Glutamatergic neuron (in vitro differentiated cells): ENCODE data around the gene ZDHHC4. TPM values are rescaled to one million over a fixed set of nuclear protein-coding genes. Genes with fewer than 3 reads are reported as not detected.

Source experiments
- DNase-seq: peaks from one replicate; pipeline ENCODE4 v3.0.0; 2022
- H3K27ac Mint-ChIP-seq: one replicate; pipeline ENCODE4 v1.8.0; 2020; ENCODE audit warnings: mild to moderate bottlenecking, mixed read lengths, inconsistent platforms; ENCODE audit not compliant: unreplicated experiment
- H3K27me3 Mint-ChIP-seq: one replicate; pipeline ENCODE4 v1.8.0; 2020; ENCODE audit warnings: mild to moderate bottlenecking, moderate library complexity, mixed read lengths, inconsistent platforms; ENCODE audit not compliant: unreplicated experiment
- H3K36me3 Mint-ChIP-seq: one replicate; pipeline ENCODE4 v1.8.0; 2020; ENCODE audit warnings: mild to moderate bottlenecking, mixed read lengths, inconsistent platforms; ENCODE audit not compliant: unreplicated experiment
- H3K4me1 Mint-ChIP-seq: one replicate; pipeline ENCODE4 v1.8.0; 2020; ENCODE audit warnings: mild to moderate bottlenecking, low read depth, mixed read lengths, inconsistent platforms; ENCODE audit not compliant: unreplicated experiment
- H3K4me3 Mint-ChIP-seq: one replicate; pipeline ENCODE4 v1.8.0; 2020; ENCODE audit warnings: mild to moderate bottlenecking, mixed read lengths, inconsistent platforms; ENCODE audit not compliant: unreplicated experiment
- H3K9me3 Mint-ChIP-seq: one replicate; pipeline ENCODE4 v1.8.0; 2020; ENCODE audit warnings: mild to moderate bottlenecking, moderate library complexity, mixed read lengths, inconsistent platforms; ENCODE audit not compliant: unreplicated experiment
- CTCF ChIP-seq: fragments of 200-600 bp; sonication (generic); IDR thresholded peaks from one replicate; pipeline ENCODE4 v1.5.0; 2021; ENCODE audit not compliant: partially characterized antibody, unreplicated experiment
- long read RNA-seq: library from polyadenylated mRNA; unstranded; transcript quantifications from one replicate; pipeline ENCODE4 v2.0.0, GENCODE V29; 2020; ENCODE audit not compliant: unreplicated experiment
- total RNA-seq: library from RNA; stranded (reverse); fragmentation: NEBNext Ultra II Directional; extraction: Animal tissue kit (Norgen Biotek cat#: 25700); gene quantifications from one replicate; pipeline ENCODE4 v1.2.1, GENCODE V29; 2021; ENCODE audit not compliant: unreplicated experiment

ZDHHC4 gene
- total RNA-seq, result 60.5 TPM
- long read RNA-seq, transcript ZDHHC4-203 (9 exons, 1,461 nt), result minor isoform, 5 of 68 reads
- long read RNA-seq, transcript ZDHHC4-201 (8 exons, 1,259 nt), result major isoform, 26 of 68 reads
- long read RNA-seq, transcript ZDHHC4-206 (8 exons, 1,348 nt), result minor isoform, 5 of 68 reads
- long read RNA-seq, transcript ZDHHC4-205 (8 exons, 1,552 nt), result minor isoform, 14 of 68 reads
- long read RNA-seq, partial matches to known transcripts, result 3 of 68 reads
- long read RNA-seq, other reads (novel, unspliced or antisense), result 12 of 68 reads

GRCh38 chr7:6577369-6578113 is at the start of gene ZDHHC4:
TSS of gene ZDHHC4 (plus strand) at chr7:6577454. CDS start at chr7:6580562, 3,108 bp downstream.
- Mint-ChIP-seq H3K36me3 (peaks cover 4% of the 10 kb centered on the region), H3K4me3 (peak within 1 kb of the TSS; percentile 91), H3K9me3 (peaks cover 4% of the 10 kb centered on the region), H3K27ac (peak within 1 kb of the TSS; percentile 86), H3K27me3 (no peaks in the 10 kb centered on the region), H3K4me1 (no peaks in the 10 kb centered on the region)
- no peak for TF ChIP-seq CTCF
- peak; percentile 92 for DNase-seq

DNA sequence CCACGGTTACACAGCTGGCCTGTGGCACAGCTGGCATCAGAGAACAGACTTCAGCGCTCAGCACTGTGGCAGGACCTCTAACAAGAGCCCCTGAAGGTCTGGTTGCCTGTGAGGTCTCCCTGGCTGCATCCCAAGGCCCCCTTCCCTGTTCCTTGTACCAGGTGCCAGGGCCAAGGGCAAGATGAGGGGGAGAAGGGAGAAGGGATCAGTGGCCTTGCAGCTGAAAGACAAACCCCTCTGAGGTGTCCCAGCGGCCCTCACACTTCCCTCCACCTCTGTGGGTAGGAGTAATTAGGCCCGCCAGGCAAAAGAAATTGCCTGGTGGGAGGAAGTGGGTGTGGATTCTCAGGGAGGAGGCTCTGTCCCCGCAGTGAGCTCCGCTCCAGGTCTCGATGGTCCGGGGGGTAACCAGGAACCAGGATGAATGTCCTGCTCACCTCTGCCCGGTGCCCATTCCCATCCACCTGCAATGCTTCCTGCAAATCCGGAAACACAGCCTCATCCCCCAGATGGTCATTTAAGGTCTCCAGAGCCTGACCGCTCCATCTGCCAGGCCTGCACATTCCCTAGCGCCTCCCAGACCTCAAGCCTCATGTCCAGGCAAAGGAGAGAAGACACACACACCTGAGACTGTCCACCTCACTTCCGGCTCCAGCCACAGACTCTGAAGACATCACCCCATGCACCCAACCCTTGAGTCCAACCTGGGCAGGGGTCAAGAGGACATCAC is 48.7 kb upstream of the ZDHHC4 start:
- TF ChIP-seq CTCF, result no peak
- Mint-ChIP-seq H3K9me3 (peaks cover 1% of the 10 kb centered on the region), H3K4me1 (peaks cover 2% of the 10 kb centered on the region), H3K27ac (peak overlapping the region; percentile 48), H3K27me3 (peaks cover 27% of the 10 kb centered on the region), H3K36me3 (no peaks in the 10 kb centered on the region), H3K4me3 (no peak overlapping the region)
- DNase-seq, result no peak

GRCh38 chr7:6529643-6530042 is 47.6 kb upstream of the ZDHHC4 start:
- TF ChIP-seq CTCF, result no peak
- peaks cover 2% of the 10 kb centered on the region for H3K4me1 Mint-ChIP-seq
- H3K9me3 Mint-ChIP-seq, result peaks cover 1% of the 10 kb centered on the region
- DNase-seq, result no peak
- peaks cover 27% of the 10 kb centered on the region for H3K27me3 Mint-ChIP-seq
- H3K36me3 Mint-ChIP-seq, result no peaks in the 10 kb centered on the region
- H3K27ac Mint-ChIP-seq, result no peak overlapping the region
- H3K4me3 Mint-ChIP-seq, result peak overlapping the region; percentile 30

GRCh38 chr7:6530626-6531491 is 46.4 kb upstream of the ZDHHC4 start:
- H3K4me1 Mint-ChIP-seq, result peaks cover 2% of the 10 kb centered on the region
- H3K27me3 Mint-ChIP-seq, result peaks cover 30% of the 10 kb centered on the region
- no peak for TF ChIP-seq CTCF
- H3K9me3 Mint-ChIP-seq, result peaks cover 1% of the 10 kb centered on the region
- no peaks in the 10 kb centered on the region for H3K36me3 Mint-ChIP-seq
- H3K4me3 Mint-ChIP-seq, result peak overlapping the region; percentile 74
- no peak for DNase-seq
- no peak overlapping the region for H3K27ac Mint-ChIP-seq
